Vagina (tissue), 2 donors: Measurements from ENCODE around the gene LRCH1. TPM values are rescaled to one million over a fixed set of nuclear protein-coding genes. Genes with fewer than 3 reads are reported as not detected.

Experiments
- DNase-seq, 2 donors: peaks; one replicate each; pipeline ENCODE4 v3.0.0-alpha.2; 2017; ENCODE audit errors: extremely low spot score in 2 of 2
- H3K27ac ChIP-seq: fragments of 200-600 bp; sonication (generic); one replicate; pipeline ENCODE4 v1.5.1; 2019
- H3K27me3 ChIP-seq: fragments of 200-600 bp; sonication (generic); one replicate; pipeline ENCODE4 v1.5.1; 2019
- H3K36me3 ChIP-seq, 2 donors: fragments of 200-600 bp; sonication (generic); one replicate each; pipeline ENCODE4 v1.5.1; 2017 to 2019
- H3K4me1 ChIP-seq: fragments of 200-600 bp; sonication (generic); one replicate; pipeline ENCODE4 v1.5.1; 2019
- H3K4me3 ChIP-seq, 2 donors: fragments of 200-600 bp; sonication (generic); 1 replicate in 1 of 2; 2 replicates in 1 of 2; pipeline ENCODE4 v1.5.1; 2016 to 2019
- H3K9me3 ChIP-seq: fragments of 200-600 bp; sonication (generic); one replicate; pipeline ENCODE4 v1.5.1; 2019
- CTCF ChIP-seq, 3 experiments: fragments of 450-650 bp in 2 of 3; fragments of 200-600 bp in 1 of 3; sonication (generic) in 1 of 3; IDR thresholded peaks; one replicate each; pipeline ENCODE4 v1.5.1; 2017 to 2019; ENCODE audit warnings: antibody characterized with exemption in 3 of 3, mild to moderate bottlenecking in 2 of 3, moderate library complexity in 2 of 3
- POLR2A ChIP-seq, 2 donors: fragments of 450-650 bp; IDR thresholded peaks; one replicate each; pipeline ENCODE4 v1.6.1; 2017; ENCODE audit warnings: antibody characterized with exemption in 2 of 2, mild to moderate bottlenecking in 2 of 2, moderate library complexity in 2 of 2
- POLR2AphosphoS5 ChIP-seq, 2 donors: sonication (generic); formaldehyde crosslinking; IDR thresholded peaks; one replicate each; pipeline ENCODE4 v1.9.0; 2017; ENCODE audit warnings: antibody characterized with exemption in 2 of 2, mild to moderate bottlenecking in 2 of 2, low read depth in 1 of 2; ENCODE audit not compliant: insufficient read depth in 1 of 2
- intact Hi-C: fragments of 100-400 bp; cut with DNase I; formaldehyde crosslinking; loops from one replicate; pipeline ENCODE4 v1.15.1; 2023
- total RNA-seq: library from RNA; depleted of rRNA; stranded (reverse); fragments of >200 nt; gene quantifications from one replicate; pipeline ENCODE4 v1.2.3, GENCODE V29; 2016

LRCH1 gene
- total RNA-seq, 1 donor from 2014 or later = 21.4 TPM

- Histone ChIP-seq H3K4me3 (no peak overlapping the region), H3K27me3 (no peaks in the 10 kb centered on the region), H3K4me1 (no peaks in the 10 kb centered on the region), H3K9me3 (no peaks in the 10 kb centered on the region), H3K36me3 (peaks cover 0 to 22% of the 10 kb centered on the region in 2 donors), H3K27ac (no peak overlapping the region)
- DNase-seq = no peak
- intact Hi-C loops = no loop called here
- no peak for TF ChIP-seq CTCF (IDR thresholded peaks at IDR 0.05)
- no peak for TF ChIP-seq POLR2AphosphoS5 (IDR thresholded peaks at IDR 0.05; ENCODE audit: insufficient read depth in 1 of 2, low read depth in 1 of 2)
- no peak for TF ChIP-seq POLR2A (IDR thresholded peaks at IDR 0.05)
These were observed 159.6 kb downstream of the LRCH1 start for GRCh38 chr13:46712524-46712923.

GRCh38 chr13:46715363-46715762 is 162.4 kb downstream of the LRCH1 start:
- intact Hi-C loops = no loop called here
- DNase-seq = no peak
- TF ChIP-seq POLR2A (IDR thresholded peaks at IDR 0.05) = no peak
- no peak for TF ChIP-seq POLR2AphosphoS5 (IDR thresholded peaks at IDR 0.05; ENCODE audit: insufficient read depth in 1 of 2, low read depth in 1 of 2)
- no peak for TF ChIP-seq CTCF (IDR thresholded peaks at IDR 0.05)
- H3K27ac ChIP-seq = no peak overlapping the region
- peaks cover 0 to 18% of the 10 kb centered on the region in 2 donors for H3K36me3 ChIP-seq
- no peaks in the 10 kb centered on the region for H3K27me3 ChIP-seq
- no peak overlapping the region for H3K4me3 ChIP-seq
- no peaks in the 10 kb centered on the region for H3K4me1 ChIP-seq
- H3K9me3 ChIP-seq = no peaks in the 10 kb centered on the region

GRCh38 chr13:46716821-46717220 is 163.9 kb downstream of the LRCH1 start:
- no peaks in the 10 kb centered on the region for H3K27me3 ChIP-seq
- no peak overlapping the region for H3K27ac ChIP-seq
- peaks cover 0 to 5% of the 10 kb centered on the region in 2 donors for H3K36me3 ChIP-seq
- H3K4me1 ChIP-seq = no peaks in the 10 kb centered on the region
- no peaks in the 10 kb centered on the region for H3K9me3 ChIP-seq
- intact Hi-C loops = no loop called here
- TF ChIP-seq POLR2A (IDR thresholded peaks at IDR 0.05) (no peak), POLR2AphosphoS5 (IDR thresholded peaks at IDR 0.05; ENCODE audit: insufficient read depth in 1 of 2, low read depth in 1 of 2) (no peak), CTCF (IDR thresholded peaks at IDR 0.05) (no peak)
- DNase-seq = no peak
- no peak overlapping the region for H3K4me3 ChIP-seq

- Histone ChIP-seq H3K27ac (no peak overlapping the region), H3K27me3 (no peaks in the 10 kb centered on the region), H3K4me3 (no peak overlapping the region), H3K9me3 (no peaks in the 10 kb centered on the region), H3K36me3 (peaks cover 0 to under 1% of the 10 kb centered on the region in 2 donors), H3K4me1 (no peaks in the 10 kb centered on the region)
- no peak for DNase-seq
- TF ChIP-seq CTCF (IDR thresholded peaks at IDR 0.05) (no peak), POLR2A (IDR thresholded peaks at IDR 0.05) (no peak), POLR2AphosphoS5 (IDR thresholded peaks at IDR 0.05; ENCODE audit: insufficient read depth in 1 of 2, low read depth in 1 of 2) (no peak)
- intact Hi-C loops = no loop called here
These were observed 164.3 kb downstream of the LRCH1 start for GRCh38 chr13:46717275-46717674.

- Histone ChIP-seq H3K27me3 (no peaks in the 10 kb centered on the region), H3K9me3 (no peaks in the 10 kb centered on the region), H3K36me3 (no peaks in the 10 kb centered on the region), H3K4me1 (no peaks in the 10 kb centered on the region), H3K27ac (no peak overlapping the region), H3K4me3 (no peak overlapping the region)
- intact Hi-C loops = no loop called here
- DNase-seq = no peak
- no peak for TF ChIP-seq CTCF (IDR thresholded peaks at IDR 0.05)
- no peak for TF ChIP-seq POLR2A (IDR thresholded peaks at IDR 0.05)
- no peak for TF ChIP-seq POLR2AphosphoS5 (IDR thresholded peaks at IDR 0.05; ENCODE audit: insufficient read depth in 1 of 2, low read depth in 1 of 2)
These were observed 164.9 kb downstream of the LRCH1 start for GRCh38 chr13:46717856-46718255.
